Measurements from ENCODE around the gene PGP. TPM values are rescaled to one million over a fixed set of nuclear protein-coding genes. Genes with fewer than 3 reads are reported as not detected.

Gene PGP
- total RNA-seq, 1 donor from 2014 or later: 13.3 TPM

DNA sequence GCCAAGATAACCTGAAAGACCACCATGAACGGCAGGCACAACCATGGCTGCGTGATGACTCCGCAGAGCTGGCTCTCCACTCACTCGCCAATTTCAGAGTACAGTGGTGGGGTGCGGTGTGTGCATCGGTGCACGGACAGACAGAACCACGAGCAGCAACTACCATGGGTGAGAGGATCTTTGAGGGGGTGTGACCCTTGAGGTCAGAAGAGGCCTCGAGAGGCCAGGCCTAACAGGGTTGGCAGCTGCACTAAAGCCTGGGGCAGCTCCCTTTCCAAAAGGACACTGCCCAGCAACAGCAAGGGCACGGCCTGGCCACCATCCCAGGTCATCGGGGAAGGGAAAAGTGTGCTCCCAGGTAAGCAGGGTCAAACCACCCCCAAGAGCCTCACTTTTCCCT, 38.7 kb upstream of the PGP start:
- intact Hi-C loops (cut with DNase I): no loop called here
- Histone ChIP-seq H3K27me3 (ENCODE audit: low read depth) (no peaks in the 10 kb centered on the region), H3K4me1 (peaks cover 20% of the 10 kb centered on the region), H3K9me3 (no peaks in the 10 kb centered on the region), H3K27ac (no peak overlapping the region), H3K36me3 (peaks cover 61% of the 10 kb centered on the region), H3K4me3 (no peak overlapping the region)
- DNase-seq (peak; percentile 36), ATAC-seq (no peak)
- no peak for TF ChIP-seq CTCF (IDR thresholded peaks at IDR 0.05)

- peaks cover 59% of the 10 kb centered on the region for H3K36me3 ChIP-seq
- intact Hi-C loops (cut with DNase I): no loop called here
- H3K27me3 ChIP-seq (ENCODE audit: low read depth): no peaks in the 10 kb centered on the region
- H3K4me1 ChIP-seq: peaks cover 20% of the 10 kb centered on the region
- no peak overlapping the region for H3K27ac ChIP-seq
- DNase-seq (peak; percentile 4), ATAC-seq (no peak)
- no peak for TF ChIP-seq CTCF (IDR thresholded peaks at IDR 0.05)
- H3K4me3 ChIP-seq: no peak overlapping the region
- no peaks in the 10 kb centered on the region for H3K9me3 ChIP-seq
Measured at GRCh38 chr16:2252806-2253148, 38.1 kb upstream of the PGP start.

DNA sequence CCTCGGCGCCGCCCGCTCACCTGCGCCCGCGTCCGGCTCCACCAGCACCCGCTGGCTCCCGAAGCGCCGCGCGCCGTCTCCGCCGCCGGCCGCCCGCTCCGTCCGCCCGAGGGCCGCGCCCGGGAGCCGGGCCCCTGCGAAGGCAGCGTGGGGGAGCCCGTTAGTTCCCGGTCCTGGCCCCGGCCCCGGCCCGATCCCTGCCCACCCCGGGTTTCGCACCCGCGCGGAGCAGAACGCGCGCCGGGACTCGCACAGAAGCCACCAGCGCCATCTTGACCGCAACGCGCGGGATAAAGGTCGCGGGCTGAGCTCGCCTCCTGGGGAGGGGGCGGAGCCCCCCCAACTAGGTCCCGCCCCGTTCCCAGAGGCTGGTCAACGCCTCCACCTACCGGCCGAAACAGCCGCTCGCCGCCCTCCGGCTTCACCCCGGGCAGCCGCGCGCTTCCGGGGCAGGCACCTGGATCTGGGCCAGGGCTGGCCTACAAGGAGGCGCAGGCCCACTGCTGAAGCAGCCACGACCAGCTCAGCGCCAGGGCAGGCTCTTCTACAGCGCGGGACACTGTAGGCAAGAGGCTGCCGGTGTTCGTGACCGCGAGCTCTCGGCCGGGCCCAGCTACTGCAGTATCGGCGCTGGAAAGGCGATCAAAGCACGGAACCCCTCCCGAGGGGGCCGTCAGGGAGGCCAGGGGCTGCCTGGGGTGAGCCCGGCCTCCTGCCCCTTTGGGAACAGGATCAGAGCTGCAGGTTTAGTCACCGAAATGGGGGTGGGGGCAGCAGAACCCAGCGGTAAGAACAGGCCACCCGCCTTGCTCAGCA, 36.9 kb upstream of the PGP start, which contains the start of gene ECI1:
ECI1 (minus strand) TSS at position 292 of the 816 bp plus-strand sequence; CDS start at position 271, 21 bp downstream.
- H3K4me3 ChIP-seq: peak within 1 kb of the TSS; percentile 83
- TF ChIP-seq CTCF (IDR thresholded peaks at IDR 0.05): peak; percentile 83
- peaks cover 20% of the 10 kb centered on the region for H3K4me1 ChIP-seq
- peaks cover 52% of the 10 kb centered on the region for H3K36me3 ChIP-seq
- H3K27me3 ChIP-seq (ENCODE audit: low read depth): no peaks in the 10 kb centered on the region
- intact Hi-C loops (cut with DNase I): no loop called here
- ATAC-seq (peak; percentile 98 to 99), DNase-seq (peak; percentile 97)
- no peaks in the 10 kb centered on the region for H3K9me3 ChIP-seq
- peak within 1 kb of the TSS; percentile 88 for H3K27ac ChIP-seq

GRCh38 chr16:2250652-2251295, 36.1 kb upstream of the PGP start:
- intact Hi-C loops (cut with DNase I): no loop called here
- H3K4me3 ChIP-seq: peak overlapping the region; percentile 83
- H3K27me3 ChIP-seq (ENCODE audit: low read depth): no peaks in the 10 kb centered on the region
- ATAC-seq (peak in 1 of 2 donors; percentile 11), DNase-seq (no peak)
- no peaks in the 10 kb centered on the region for H3K9me3 ChIP-seq
- H3K27ac ChIP-seq: peak overlapping the region; percentile 88
- H3K36me3 ChIP-seq: peaks cover 52% of the 10 kb centered on the region
- peaks cover 20% of the 10 kb centered on the region for H3K4me1 ChIP-seq
- no peak for TF ChIP-seq CTCF (IDR thresholded peaks at IDR 0.05)

GRCh38 chr16:2246301-2246885, 31.8 kb upstream of the PGP start:
- Histone ChIP-seq H3K4me3 (no peak overlapping the region), H3K4me1 (peaks cover 10% of the 10 kb centered on the region), H3K27me3 (ENCODE audit: low read depth) (no peaks in the 10 kb centered on the region), H3K36me3 (peaks cover 63% of the 10 kb centered on the region), H3K9me3 (no peaks in the 10 kb centered on the region), H3K27ac (no peak overlapping the region)
- no peak for DNase-seq
- intact Hi-C loops (cut with DNase I): no loop called here
- ATAC-seq: no peak
- no peak for TF ChIP-seq CTCF (IDR thresholded peaks at IDR 0.05)
